Neutrophil (primary cell): ENCODE measurements around the gene SNX19.

ENCODE experiments used
- H3K27ac ChIP-seq: fragments of 200-600 bp; sonication (generic); 2 replicates; pipeline ENCODE4 v1.5.1; 2016; ENCODE audit warnings: mild to moderate bottlenecking, moderate library complexity
- H3K27me3 ChIP-seq: fragments of 200-600 bp; sonication (generic); 2 replicates; pipeline ENCODE4 v1.6.0; 2016; ENCODE audit warnings: mild to moderate bottlenecking
- H3K36me3 ChIP-seq: fragments of 200-600 bp; sonication (generic); 2 replicates; pipeline ENCODE4 v1.5.1; 2017
- H3K4me1 ChIP-seq, 2 experiments: fragments of 200-600 bp in 1 of 2; sonication (generic) in 1 of 2; 1 replicate in 1 of 2; 2 replicates in 1 of 2; pipeline versions ENCODE4 v1.5.1 to v1.6.1; 2013 to 2016; ENCODE audit warnings: low read depth in 1 of 2, low read length in 1 of 2, mild to moderate bottlenecking in 1 of 2, moderate library complexity in 1 of 2; ENCODE audit not compliant: control insufficient read depth in 1 of 2, insufficient read depth in 1 of 2
- H3K4me3 ChIP-seq, 2 experiments: fragments of 200-600 bp in 1 of 2; sonication (generic) in 1 of 2; 1 replicate in 1 of 2; 2 replicates in 1 of 2; pipeline ENCODE4 v1.5.1; 2013 to 2016; ENCODE audit warnings: low read depth in 1 of 2, low read length in 1 of 2, mild to moderate bottlenecking in 1 of 2, moderate library complexity in 1 of 2
- H3K9me3 ChIP-seq: fragments of 200-600 bp; sonication (generic); 2 replicates; pipeline ENCODE4 v1.5.1; 2016
- TF ChIP-seq, protein P1 (sequence below): fragments of 200-600 bp; sonication (generic); IDR thresholded peaks from 2 replicates; pipeline ENCODE4 v1.5.1; 2016; ENCODE audit warnings: antibody characterized with exemption

The SNX19 gene

GRCh38 chr11:130828741-130829140 lies 87.5 kb downstream of the SNX19 start:
- Histone ChIP-seq H3K4me1 (no peaks in the 10 kb centered on the region), H3K4me3 (no peak overlapping the region), H3K27ac (no peak overlapping the region), H3K36me3 (no peaks in the 10 kb centered on the region), H3K9me3 (no peaks in the 10 kb centered on the region), H3K27me3 (peaks cover 15% of the 10 kb centered on the region)
- TF ChIP-seq, protein P1, sequence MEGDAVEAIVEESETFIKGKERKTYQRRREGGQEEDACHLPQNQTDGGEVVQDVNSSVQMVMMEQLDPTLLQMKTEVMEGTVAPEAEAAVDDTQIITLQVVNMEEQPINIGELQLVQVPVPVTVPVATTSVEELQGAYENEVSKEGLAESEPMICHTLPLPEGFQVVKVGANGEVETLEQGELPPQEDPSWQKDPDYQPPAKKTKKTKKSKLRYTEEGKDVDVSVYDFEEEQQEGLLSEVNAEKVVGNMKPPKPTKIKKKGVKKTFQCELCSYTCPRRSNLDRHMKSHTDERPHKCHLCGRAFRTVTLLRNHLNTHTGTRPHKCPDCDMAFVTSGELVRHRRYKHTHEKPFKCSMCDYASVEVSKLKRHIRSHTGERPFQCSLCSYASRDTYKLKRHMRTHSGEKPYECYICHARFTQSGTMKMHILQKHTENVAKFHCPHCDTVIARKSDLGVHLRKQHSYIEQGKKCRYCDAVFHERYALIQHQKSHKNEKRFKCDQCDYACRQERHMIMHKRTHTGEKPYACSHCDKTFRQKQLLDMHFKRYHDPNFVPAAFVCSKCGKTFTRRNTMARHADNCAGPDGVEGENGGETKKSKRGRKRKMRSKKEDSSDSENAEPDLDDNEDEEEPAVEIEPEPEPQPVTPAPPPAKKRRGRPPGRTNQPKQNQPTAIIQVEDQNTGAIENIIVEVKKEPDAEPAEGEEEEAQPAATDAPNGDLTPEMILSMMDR = no peak

- Histone ChIP-seq H3K36me3 (no peaks in the 10 kb centered on the region), H3K9me3 (no peaks in the 10 kb centered on the region), H3K4me1 (no peaks in the 10 kb centered on the region), H3K27me3 (peaks cover 13% of the 10 kb centered on the region), H3K4me3 (no peak overlapping the region), H3K27ac (no peak overlapping the region)
- TF ChIP-seq, protein P1 = no peak
Observed at GRCh38 chr11:130827451-130828377, 88.6 kb downstream of the SNX19 start.

- H3K27ac ChIP-seq = no peak overlapping the region
- H3K27me3 ChIP-seq = peaks cover 13% of the 10 kb centered on the region
- H3K4me3 ChIP-seq = no peak overlapping the region
- H3K36me3 ChIP-seq = no peaks in the 10 kb centered on the region
- H3K9me3 ChIP-seq = no peaks in the 10 kb centered on the region
- TF ChIP-seq, protein P1 = no peak
- H3K4me1 ChIP-seq = no peaks in the 10 kb centered on the region
Observed at GRCh38 chr11:130826572-130826971, 89.7 kb downstream of the SNX19 start.

DNA sequence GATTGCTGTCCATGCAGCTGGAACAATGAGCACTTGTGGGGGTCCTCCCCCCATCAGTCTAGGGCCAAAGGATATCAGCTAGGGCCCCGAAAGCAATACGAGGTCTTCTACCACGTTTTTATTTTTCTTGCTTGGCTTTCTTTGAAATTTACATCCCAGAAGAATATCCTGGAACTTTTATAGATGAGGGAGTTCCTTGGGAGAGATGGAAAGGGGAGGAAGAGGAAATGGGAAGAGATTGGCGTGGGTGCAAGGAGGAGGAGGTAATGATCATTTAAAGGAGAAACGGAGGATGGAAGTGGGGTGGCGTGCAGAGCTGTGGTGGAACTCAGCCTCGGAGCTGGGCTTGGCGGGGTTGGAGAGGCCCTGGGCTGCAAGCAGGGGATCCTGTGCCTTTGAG lies 90.3 kb downstream of the SNX19 start:
- H3K4me1 ChIP-seq = no peaks in the 10 kb centered on the region
- peaks cover 13% of the 10 kb centered on the region for H3K27me3 ChIP-seq
- TF ChIP-seq, protein P1 = no peak
- no peak overlapping the region for H3K27ac ChIP-seq
- H3K9me3 ChIP-seq = no peaks in the 10 kb centered on the region
- H3K4me3 ChIP-seq = no peak overlapping the region
- no peaks in the 10 kb centered on the region for H3K36me3 ChIP-seq

- TF ChIP-seq, protein P1 = no peak
- H3K4me3 ChIP-seq = no peak overlapping the region
- H3K36me3 ChIP-seq = no peaks in the 10 kb centered on the region
- no peak overlapping the region for H3K27ac ChIP-seq
- no peaks in the 10 kb centered on the region for H3K4me1 ChIP-seq
- peaks cover 13% of the 10 kb centered on the region for H3K27me3 ChIP-seq
- H3K9me3 ChIP-seq = no peaks in the 10 kb centered on the region
Observed at GRCh38 chr11:130825561-130825960, 90.7 kb downstream of the SNX19 start.
